Naive thymus-derived CD4-positive, alpha-beta T cell (primary cell): ENCODE measurements around the gene HPGDS. TPM values are rescaled to one million over a fixed set of nuclear protein-coding genes. Genes with fewer than 3 reads are reported as not detected.
A peak's percentile ranks its signal among the peaks of the same experiment; 100 is the strongest.
"Not testable (repeated sequence)": the region's sequence is repeated elsewhere in the genome, so short reads cannot be mapped to it uniquely, and the experiment has no call there.

ENCODE experiments used
- ATAC-seq: fragments of 150-1000 bp; cut with Tn5 transposase; 2 replicates; pipeline ENCODE4 v1.10.0; 2021; ENCODE audit warnings: mild to moderate bottlenecking, moderate library complexity
- CTCF ChIA-PET: fragments of 350-600 bp; sonication (Branson Sonifier 250); formaldehyde crosslinking; loops from one replicate; lab custom pipeline; 2021; ENCODE audit warnings: antibody characterized with exemption; lab: Charles Lee
- POLR2A ChIA-PET: fragments of 350-600 bp; sonication (Branson Sonifier 250); formaldehyde crosslinking; loops from one replicate; lab custom pipeline; 2021; ENCODE audit warnings: antibody characterized with exemption, inconsistent platforms; lab: Charles Lee
- DNase-seq, 9 donors: peaks; one replicate each; pipeline versions ENCODE4 v3.0.0 to v3.0.0-alpha.2; 2020 to 2022; ENCODE audit warnings: mixed read lengths in 1 of 9
- H3K27ac ChIP-seq: one replicate; pipeline ENCODE4 v1.7.0; 2013; ENCODE audit warnings: mild to moderate bottlenecking, low read depth, low read length, moderate library complexity
- H3K27me3 ChIP-seq, 2 donors: one replicate each; pipeline ENCODE4 v1.7.0; 2013; ENCODE audit warnings: low read length in 2 of 2, mild to moderate bottlenecking in 2 of 2, moderate library complexity in 2 of 2; ENCODE audit not compliant: control insufficient read depth in 2 of 2, insufficient read depth in 2 of 2
- H3K36me3 ChIP-seq, 3 experiments: 1 replicate in 2 of 3; 2 replicates in 1 of 3; pipeline ENCODE4 v1.7.0; 2013; ENCODE audit warnings: low read length in 3 of 3, mild to moderate bottlenecking in 3 of 3, moderate library complexity in 1 of 3; ENCODE audit not compliant: insufficient read depth in 3 of 3, control insufficient read depth in 2 of 3
- H3K4me1 ChIP-seq, 2 donors: one replicate each; pipeline ENCODE4 v1.7.0; 2013; ENCODE audit warnings: low read length in 2 of 2, mild to moderate bottlenecking in 2 of 2, moderate library complexity in 1 of 2; ENCODE audit not compliant: control insufficient read depth in 2 of 2, insufficient read depth in 2 of 2
- H3K4me3 ChIP-seq: 2 replicates; pipeline ENCODE4 v1.7.0; 2013; ENCODE audit warnings: mild to moderate bottlenecking, low read length
- H3K9me3 ChIP-seq, 3 experiments: 1 replicate in 2 of 3; 2 replicates in 1 of 3; pipeline ENCODE4 v1.7.0; 2013; ENCODE audit warnings: low read length in 3 of 3; ENCODE audit not compliant: control insufficient read depth in 2 of 3
- H3K27ac Mint-ChIP-seq, 9 donors: one replicate each; pipeline ENCODE4 v1.8.0; 2020 to 2022; ENCODE audit warnings: mixed read lengths in 9 of 9, mild to moderate bottlenecking in 8 of 9, moderate library complexity in 5 of 9, inconsistent platforms in 2 of 9
- H3K27me3 Mint-ChIP-seq, 5 donors: one replicate each; pipeline ENCODE4 v1.8.0; 2021 to 2022; ENCODE audit warnings: mixed read lengths in 5 of 5, mild to moderate bottlenecking in 1 of 5
- H3K36me3 Mint-ChIP-seq, 5 donors: one replicate each; pipeline ENCODE4 v1.8.0; 2020 to 2022; ENCODE audit warnings: mixed read lengths in 5 of 5, mild to moderate bottlenecking in 3 of 5, inconsistent platforms in 1 of 5
- H3K4me1 Mint-ChIP-seq, 7 donors: one replicate each; pipeline ENCODE4 v1.8.0; 2020 to 2022; ENCODE audit warnings: mixed read lengths in 7 of 7, mild to moderate bottlenecking in 3 of 7, inconsistent platforms in 1 of 7
- H3K4me3 Mint-ChIP-seq, 10 donors: one replicate each; pipeline ENCODE4 v1.8.0; 2020 to 2022; ENCODE audit warnings: mild to moderate bottlenecking in 10 of 10, mixed read lengths in 10 of 10, moderate library complexity in 6 of 10, inconsistent platforms in 2 of 10
- H3K9me3 Mint-ChIP-seq, 11 donors: one replicate each; pipeline ENCODE4 v1.8.0; 2020 to 2022; ENCODE audit warnings: mixed read lengths in 11 of 11, mild to moderate bottlenecking in 4 of 11, inconsistent platforms in 1 of 11, moderate library complexity in 1 of 11
- intact Hi-C, 2 donors: fragments of 100-400 bp; cut with micrococcal nuclease; formaldehyde crosslinking; loops; one replicate each; pipeline ENCODE4 v1.15.1; 2023
- polyA plus RNA-seq, 2 donors: library from polyadenylated mRNA; unstranded; fragments of 300-500 nt; fragmentation: Illumina TruSeq; gene quantifications; one replicate each; pipeline ENCODE4 v1.2.3, GENCODE V29; 2021
- total RNA-seq, 6 experiments: library from RNA in 5 of 6; stranded (reverse) in 5 of 6; gene quantifications; 1 replicate in 5 of 6; 2 replicates in 1 of 6; pipeline ENCODE4 v1.2.3 and lab custom pipeline; 2021 to 2026

Gene HPGDS
- total and polyA plus RNA-seq, 7 experiments from 2014 or later: 0.72 to 2.3 TPM; not detected in 5

DNA sequence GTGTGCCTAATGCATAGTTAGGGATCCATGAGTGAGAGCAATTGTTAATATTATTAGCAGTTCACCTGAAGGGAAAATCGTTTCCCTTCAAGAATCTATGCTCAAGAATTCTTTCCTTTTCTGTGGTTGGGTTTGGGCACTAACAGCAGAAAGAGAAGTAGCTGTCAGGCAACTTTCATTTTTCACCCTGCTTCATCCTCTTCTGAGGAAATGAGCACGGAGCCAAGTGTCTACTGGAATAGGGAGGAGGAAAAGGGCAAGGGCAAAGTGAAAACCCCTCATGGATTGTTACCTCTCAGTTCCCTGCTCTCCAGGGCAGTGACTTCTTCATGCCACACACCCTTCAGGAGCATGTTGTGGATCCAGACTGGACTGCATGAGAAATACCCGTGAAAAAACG is 2.6 kb upstream of the HPGDS start:
- ChIA-PET POLR2A (no interaction called here), CTCF (no interaction called here)
- no peak overlapping the region for H3K27ac ChIP-seq
- Mint-ChIP-seq H3K36me3 (no peaks in the 10 kb centered on the region), H3K4me1 (peaks cover 0 to 32% (median 7%) of the 10 kb centered on the region in 7 donors), H3K4me3 (peak overlapping the region in 1 of 10 donors; percentile 39), H3K27ac (peak overlapping the region in 1 of 9 donors; percentile 36), H3K27me3 (peaks cover under 1 to 5% (median 2%) of the 10 kb centered on the region in 5 donors), H3K9me3 (peaks cover 0 to 2% (median 0%) of the 10 kb centered on the region in 11 donors)
- H3K27me3 ChIP-seq: no peaks in the 10 kb centered on the region
- no peak overlapping the region for H3K4me3 ChIP-seq
- H3K4me1 ChIP-seq: no peaks in the 10 kb centered on the region
- no peaks in the 10 kb centered on the region for H3K36me3 ChIP-seq
- intact Hi-C loops: no loop called here
- no peak for DNase-seq
- no peak for ATAC-seq
- no peaks in the 10 kb centered on the region for H3K9me3 ChIP-seq

DNA sequence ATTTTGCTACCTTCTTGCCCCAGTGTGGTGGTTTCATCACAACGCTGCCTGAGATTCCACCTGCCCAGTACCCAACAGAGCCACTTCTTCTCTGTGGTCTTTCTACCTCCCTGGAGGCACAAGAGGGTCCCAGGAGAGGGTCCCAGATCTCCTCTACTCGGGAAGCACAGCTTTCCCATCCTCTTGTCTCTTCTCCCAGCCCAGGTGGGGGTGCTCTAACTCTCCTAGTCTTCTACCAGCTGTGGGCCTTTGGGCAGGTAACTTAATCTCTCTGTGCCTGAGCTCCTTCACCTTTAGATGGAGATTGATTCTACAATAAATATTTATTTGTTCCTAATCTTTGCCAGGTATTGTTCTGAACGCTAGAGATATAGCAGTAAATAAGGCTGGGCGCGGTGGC is 1.8 kb upstream of the HPGDS start:
- POLR2A ChIA-PET: no interaction called here
- ATAC-seq (no peak), DNase-seq (no peak)
- Histone ChIP-seq H3K4me3 (no peak overlapping the region), H3K27me3 (no peaks in the 10 kb centered on the region), H3K36me3 (no peaks in the 10 kb centered on the region), H3K27ac (no peak overlapping the region), H3K9me3 (no peaks in the 10 kb centered on the region), H3K4me1 (no peaks in the 10 kb centered on the region)
- CTCF ChIA-PET: no interaction called here
- intact Hi-C loops: no loop called here
- Mint-ChIP-seq H3K4me3 (no peak overlapping the region), H3K4me1 (peaks cover 0 to 37% (median 12%) of the 10 kb centered on the region in 7 donors), H3K9me3 (no peaks in the 10 kb centered on the region), H3K36me3 (no peaks in the 10 kb centered on the region), H3K27me3 (no peaks in the 10 kb centered on the region), H3K27ac (no peak overlapping the region)

DNA sequence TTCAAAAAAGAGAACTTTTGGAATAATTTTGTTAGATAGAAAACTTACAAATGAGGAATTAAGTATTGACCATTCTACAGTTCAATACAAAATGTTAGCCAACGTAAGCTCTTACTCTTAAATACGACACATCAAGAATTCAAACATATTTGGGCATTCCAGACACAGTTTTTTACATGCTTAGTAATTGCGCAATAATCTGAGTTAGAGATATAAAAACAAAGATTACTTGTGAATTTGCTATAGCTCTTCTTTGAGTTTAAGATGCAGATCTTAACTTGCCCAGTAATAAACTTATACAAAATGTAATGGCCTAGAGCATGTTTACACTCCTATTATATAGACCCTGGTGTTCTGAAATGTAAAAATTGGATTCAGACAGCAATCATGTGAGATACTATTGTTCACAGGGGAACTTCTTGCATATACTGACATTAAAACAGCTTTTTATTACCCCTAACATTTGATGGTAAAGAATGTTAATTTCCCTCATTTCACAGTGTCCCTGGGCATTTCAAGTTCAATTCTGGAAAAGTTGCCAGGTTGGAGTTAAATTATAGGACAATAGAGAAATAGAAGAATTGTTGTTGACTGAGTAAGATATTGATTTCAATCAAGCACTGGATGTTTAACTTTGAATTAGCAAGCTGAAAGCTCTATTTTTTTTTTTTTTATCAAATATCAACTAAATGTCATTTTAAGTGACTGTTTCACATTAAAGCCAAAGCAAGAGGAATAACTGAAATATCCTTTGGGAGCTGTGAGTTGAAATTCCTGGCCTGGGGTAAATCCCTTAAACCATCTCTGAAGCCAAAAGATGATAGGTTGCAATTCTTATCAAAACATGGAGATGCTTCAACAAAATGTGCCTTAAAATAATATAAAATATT is 910 bp downstream of the HPGDS start:
- intact Hi-C loops: no loop called here
- Mint-ChIP-seq H3K36me3 (no peaks in the 10 kb centered on the region), H3K9me3 (no peaks in the 10 kb centered on the region), H3K4me3 (no peak overlapping the region), H3K27ac (no peak overlapping the region), H3K4me1 (peaks cover 0 to 32% (median 20%) of the 10 kb centered on the region in 7 donors), H3K27me3 (no peaks in the 10 kb centered on the region)
- Histone ChIP-seq H3K27ac (no peak overlapping the region), H3K4me3 (no peak overlapping the region), H3K4me1 (no peaks in the 10 kb centered on the region), H3K9me3 (no peaks in the 10 kb centered on the region), H3K36me3 (no peaks in the 10 kb centered on the region), H3K27me3 (no peaks in the 10 kb centered on the region)
- POLR2A ChIA-PET: no interaction called here
- ATAC-seq: no peak
- DNase-seq: no peak
- CTCF ChIA-PET: interaction anchor here (0.6 kb wide), 1 partner anchor 680 kb away, joined by 3 read pairs; no protein-coding TSS in a partner anchor

DNA sequence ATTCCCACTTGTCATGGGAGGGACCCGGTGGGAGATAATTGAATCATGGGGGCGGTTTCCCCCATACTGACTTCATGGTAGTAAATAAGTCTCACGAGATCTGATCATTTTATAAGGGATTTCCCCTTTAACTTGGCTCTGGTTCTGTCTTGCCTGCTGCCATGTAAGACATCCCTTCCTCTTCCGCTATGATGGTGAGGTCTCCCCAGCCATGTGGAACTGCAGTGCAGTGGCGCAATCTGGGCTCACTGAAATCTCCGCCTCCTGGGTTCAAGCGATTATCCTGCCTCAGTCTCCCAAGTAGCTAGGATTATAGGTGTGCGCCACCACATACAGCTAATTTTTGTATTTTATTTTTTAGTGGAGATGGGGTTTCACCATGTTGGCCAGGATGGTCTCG is 2.9 kb downstream of the HPGDS start:
- peak; percentile 57 for ATAC-seq
- no peaks in the 10 kb centered on the region for H3K4me1 ChIP-seq
- H3K9me3 ChIP-seq: no peaks in the 10 kb centered on the region
- no peak overlapping the region for H3K27ac ChIP-seq
- DNase-seq: no peak
- H3K4me3 Mint-ChIP-seq: peak overlapping the region in 9 of 10 donors; percentile 61 to 89 (median 82)
- no peaks in the 10 kb centered on the region for H3K27me3 Mint-ChIP-seq
- CTCF ChIA-PET: no interaction called here
- peaks cover 0 to 24% (median 20%) of the 10 kb centered on the region in 7 donors for H3K4me1 Mint-ChIP-seq
- H3K36me3 ChIP-seq: no peaks in the 10 kb centered on the region
- no peaks in the 10 kb centered on the region for H3K9me3 Mint-ChIP-seq
- intact Hi-C loops: no loop called here
- POLR2A ChIA-PET: no interaction called here
- no peaks in the 10 kb centered on the region for H3K27me3 ChIP-seq
- peak overlapping the region in 8 of 9 donors; percentile 3 to 91 (median 75) for H3K27ac Mint-ChIP-seq
- peak overlapping the region; percentile 31 for H3K4me3 ChIP-seq
- no peaks in the 10 kb centered on the region for H3K36me3 Mint-ChIP-seq

DNA sequence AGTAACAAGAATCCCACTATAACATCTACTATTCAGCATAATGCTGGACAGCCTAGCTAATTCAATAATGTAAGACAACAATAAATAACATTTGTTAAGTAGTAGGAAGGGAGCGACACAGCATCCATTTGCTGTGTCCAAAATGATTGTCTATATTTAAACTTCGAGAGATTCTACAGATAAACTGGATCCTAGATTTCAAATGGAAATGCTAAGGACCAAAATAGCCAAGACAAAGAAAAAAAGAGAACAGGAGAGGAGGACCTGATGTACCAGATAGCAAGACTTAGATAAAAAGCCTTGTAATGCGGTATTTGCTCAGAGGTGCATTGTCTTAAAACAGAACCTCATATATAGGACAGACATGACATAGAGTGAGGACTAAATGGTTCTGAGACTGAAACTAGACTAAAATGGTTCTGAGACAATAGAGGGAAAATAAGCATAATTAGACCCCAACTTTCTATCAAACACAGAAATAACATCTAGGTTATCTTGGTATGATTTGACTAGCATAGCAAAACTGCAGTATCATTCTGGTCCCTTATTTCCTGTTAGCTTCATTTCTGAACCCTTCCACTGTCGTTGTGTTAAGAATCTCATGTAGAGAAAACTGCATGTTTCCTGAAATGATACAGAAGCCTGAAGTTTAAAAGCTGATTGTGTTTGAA is 3.8 kb downstream of the HPGDS start:
- Histone ChIP-seq H3K4me1 (no peaks in the 10 kb centered on the region), H3K27ac (peak overlapping the region; percentile 5), H3K9me3 (no peaks in the 10 kb centered on the region), H3K4me3 (peak overlapping the region; percentile 31), H3K27me3 (no peaks in the 10 kb centered on the region), H3K36me3 (no peaks in the 10 kb centered on the region)
- POLR2A ChIA-PET: no interaction called here
- Mint-ChIP-seq H3K27ac (peak overlapping the region; percentile 6 to 91 (median 80)), H3K36me3 (no peaks in the 10 kb centered on the region), H3K4me1 (peaks cover 0 to 24% (median 20%) of the 10 kb centered on the region in 7 donors), H3K4me3 (peak overlapping the region; percentile 11 to 89 (median 80)), H3K9me3 (no peaks in the 10 kb centered on the region), H3K27me3 (no peaks in the 10 kb centered on the region)
- ATAC-seq (peak; percentile 38), DNase-seq (peak in 1 of 9 donors; percentile 8)
- CTCF ChIA-PET: no interaction called here
- intact Hi-C loops: no loop called here

DNA sequence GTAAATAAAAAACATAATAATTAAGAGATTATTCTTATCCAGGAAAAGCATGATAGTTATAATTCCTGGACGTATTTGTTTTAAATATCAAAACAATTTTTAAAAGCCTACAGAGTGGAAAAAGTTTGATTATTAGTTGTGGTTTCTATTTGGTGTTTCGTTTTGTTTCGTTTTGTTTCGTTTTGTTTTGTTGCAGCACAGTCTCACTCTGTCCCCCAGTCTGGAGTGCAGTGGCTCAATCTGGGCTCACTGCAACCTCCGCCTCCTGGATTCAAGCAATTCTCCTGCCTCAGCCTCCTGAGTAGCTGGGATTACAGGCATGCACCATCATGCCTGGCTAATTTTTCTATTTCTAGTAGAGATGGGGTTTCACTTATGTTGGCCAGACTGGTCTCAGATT is 5.8 kb downstream of the HPGDS start:
- intact Hi-C loops, H3K27ac Mint-ChIP-seq: not testable (repeated sequence)

More for the DNA sequence above, 5.8 kb downstream of the HPGDS start:
- H3K9me3 ChIP-seq, H3K9me3 Mint-ChIP-seq, POLR2A ChIA-PET, H3K27ac ChIP-seq, DNase-seq, H3K36me3 ChIP-seq, H3K4me3 Mint-ChIP-seq, H3K27me3 Mint-ChIP-seq, H3K36me3 Mint-ChIP-seq, H3K4me3 ChIP-seq, CTCF ChIA-PET, H3K27me3 ChIP-seq, H3K4me1 ChIP-seq, ATAC-seq: not testable (repeated sequence)
- H3K4me1 Mint-ChIP-seq: peaks cover 0 to 17% (median 14%) of the 10 kb centered on the region in 7 donors
